Fibroblast of lung (primary cell): ENCODE data around the gene RUVBL2. TPM values are rescaled to one million over a fixed set of nuclear protein-coding genes. Genes with fewer than 3 reads are reported as not detected.

Experiments used
- DNase-seq, 2 donors: peaks; one replicate each; pipeline versions ENCODE4 v3.0.0 to v3.0.0-alpha.2; 2010; ENCODE audit warnings: low read depth in 2 of 2
- H2AFZ ChIP-seq: 2 replicates; pipeline ENCODE4 v1.5.1; 2012; ENCODE audit warnings: low read length, control low read depth, inconsistent platforms
- H3K27ac ChIP-seq: 2 replicates; pipeline ENCODE4 v1.5.1; 2011; ENCODE audit warnings: low read length, control low read depth; ENCODE audit not compliant: insufficient read depth
- H3K27me3 ChIP-seq: 2 replicates; pipeline ENCODE4 v1.5.1; 2011; ENCODE audit warnings: mild to moderate bottlenecking, low read length; ENCODE audit not compliant: control insufficient read depth, insufficient read depth
- H3K36me3 ChIP-seq: 2 replicates; pipeline ENCODE4 v1.5.1; 2011; ENCODE audit warnings: low read length; ENCODE audit not compliant: control insufficient read depth, insufficient read depth
- H3K4me1 ChIP-seq: 2 replicates; pipeline ENCODE4 v1.5.1; 2011; ENCODE audit warnings: low read length; ENCODE audit not compliant: control insufficient read depth, insufficient read depth; ENCODE audit errors: extremely low read depth
- H3K4me2 ChIP-seq: 2 replicates; pipeline ENCODE4 v1.5.1; 2011; ENCODE audit warnings: low read length, control low read depth; ENCODE audit not compliant: insufficient read depth; ENCODE audit errors: extremely low read depth
- H3K4me3 ChIP-seq, 4 experiments: fragments of 200-600 bp in 1 of 4; sonication (generic) in 1 of 4; replicated peaks in 1 of 4; 2 replicates each; pipeline ENCODE4 v1.5.1; 2011 to 2016; ENCODE audit warnings: low read length in 4 of 4, low read depth in 3 of 4, mild to moderate bottlenecking in 3 of 4, control low read depth in 2 of 4, inconsistent platforms in 1 of 4, mixed read lengths in 1 of 4; ENCODE audit not compliant: insufficient read depth in 1 of 4; ENCODE audit errors: control extremely low read depth in 1 of 4
- H3K79me2 ChIP-seq: 2 replicates; pipeline ENCODE4 v1.5.1; 2012; ENCODE audit warnings: mild to moderate bottlenecking, low read length, inconsistent platforms; ENCODE audit not compliant: control insufficient read depth, insufficient read depth
- H3K9ac ChIP-seq: 2 replicates; pipeline ENCODE4 v1.5.1; 2011; ENCODE audit warnings: mild to moderate bottlenecking, low read length, control low read depth; ENCODE audit not compliant: insufficient read depth
- H3K9me3 ChIP-seq: 2 replicates; pipeline ENCODE4 v1.5.1; 2012; ENCODE audit warnings: low read depth, low read length; ENCODE audit not compliant: control insufficient read depth, insufficient read depth
- H4K20me1 ChIP-seq: 2 replicates; pipeline ENCODE4 v1.5.1; 2011; ENCODE audit warnings: low read length; ENCODE audit not compliant: control insufficient read depth, insufficient read depth; ENCODE audit errors: extremely low read depth
- CTCF ChIP-seq, 2 donors: IDR thresholded peaks in 1 of 2; conservative IDR thresholded peaks in 1 of 2; 1 replicate in 1 of 2; 2 replicates in 1 of 2; pipeline ENCODE4 v1.5.1; 2011 to 2012; ENCODE audit warnings: low read length in 2 of 2, control low read depth in 1 of 2, inconsistent platforms in 1 of 2, low read depth in 1 of 2, mild to moderate bottlenecking in 1 of 2
- EZH2 ChIP-seq: IDR thresholded peaks from 2 replicates; pipeline ENCODE4 v1.5.1; 2012; ENCODE audit warnings: low read length, control low read depth, mild to moderate bottlenecking; ENCODE audit errors: missing control alignments
- polyA plus RNA-seq, 2 donors: library from polyadenylated mRNA; depleted of rRNA in 1 of 2; stranded (reverse) in 1 of 2; unstranded in 1 of 2; fragments of >200 nt; gene quantifications; 2 replicates each; pipeline ENCODE4 v1.2.1, GENCODE V29; 2011 to 2012; ENCODE audit warnings: missing spikeins in 1 of 2
- total RNA-seq: library from RNA; depleted of rRNA; stranded (reverse); fragments of >200 nt; gene quantifications from 2 replicates; pipeline ENCODE4 v1.2.1, GENCODE V29; 2014

RUVBL2 gene
- total and polyA plus RNA-seq, 2 donors (not counting 1 experiment from before 2014, with no cell fraction given): 77.6 to 158 TPM

- H3K36me3 ChIP-seq: peaks cover 35% of the 10 kb centered on the region
- no peak overlapping the region for H3K27ac ChIP-seq
- H3K9me3 ChIP-seq: no peaks in the 10 kb centered on the region
- no peaks in the 10 kb centered on the region for H3K79me2 ChIP-seq
- H3K4me1 ChIP-seq: no peaks in the 10 kb centered on the region
- H3K4me3 ChIP-seq: no peak overlapping the region
- H3K27me3 ChIP-seq: no peaks in the 10 kb centered on the region
- no peak overlapping the region for H3K4me2 ChIP-seq
- H3K9ac ChIP-seq: no peak overlapping the region
- DNase-seq: no peak
- H2AFZ ChIP-seq: no peak overlapping the region
- TF ChIP-seq CTCF (conservative IDR thresholded peaks at IDR 0.05 in 1 of 2, IDR thresholded peaks at IDR 0.05 in 1 of 2; ENCODE audit: low read depth in 1 of 2, low read length in 2 of 2) (no peak), EZH2 (no peak)
- H4K20me1 ChIP-seq: no peaks in the 10 kb centered on the region
Observed at GRCh38 chr19:49006905-49007304, 13.2 kb downstream of the RUVBL2 start.

GRCh38 chr19:49009828-49010227 lies 16.1 kb downstream of the RUVBL2 start:
- DNase-seq: no peak
- Histone ChIP-seq H2AFZ (no peak overlapping the region), H3K9ac (no peak overlapping the region), H3K79me2 (no peaks in the 10 kb centered on the region), H3K4me3 (no peak overlapping the region), H3K36me3 (peaks cover 32% of the 10 kb centered on the region), H3K27ac (no peak overlapping the region), H3K4me2 (no peak overlapping the region), H3K27me3 (no peaks in the 10 kb centered on the region), H3K9me3 (no peaks in the 10 kb centered on the region), H3K4me1 (no peaks in the 10 kb centered on the region), H4K20me1 (no peaks in the 10 kb centered on the region)
- TF ChIP-seq CTCF (conservative IDR thresholded peaks at IDR 0.05 in 1 of 2, IDR thresholded peaks at IDR 0.05 in 1 of 2; ENCODE audit: low read depth in 1 of 2, low read length in 2 of 2) (no peak), EZH2 (no peak)

GRCh38 chr19:49010453-49010852 lies 16.8 kb downstream of the RUVBL2 start:
- Histone ChIP-seq H4K20me1 (no peaks in the 10 kb centered on the region), H3K4me3 (no peak overlapping the region), H3K36me3 (peaks cover 29% of the 10 kb centered on the region), H2AFZ (no peak overlapping the region), H3K9ac (no peak overlapping the region), H3K4me1 (no peaks in the 10 kb centered on the region), H3K27me3 (no peaks in the 10 kb centered on the region), H3K79me2 (no peaks in the 10 kb centered on the region), H3K27ac (no peak overlapping the region), H3K9me3 (no peaks in the 10 kb centered on the region), H3K4me2 (no peak overlapping the region)
- no peak for DNase-seq
- TF ChIP-seq CTCF (conservative IDR thresholded peaks at IDR 0.05 in 1 of 2, IDR thresholded peaks at IDR 0.05 in 1 of 2; ENCODE audit: low read depth in 1 of 2, low read length in 2 of 2): no peak
- no peak for TF ChIP-seq EZH2
